IMR-90 (cell line): ENCODE results near the gene CR1L. TPM values are rescaled to one million over a fixed set of nuclear protein-coding genes. Genes with fewer than 3 reads are reported as not detected.

Experiments used
- ATAC-seq: fragments of 200-7000 bp; cut with Tn5 transposase; 2 replicates; pipeline ENCODE4 v1.9.1; 2020; ENCODE audit warnings: low read depth, mild to moderate bottlenecking, moderate library complexity
- BruUV-seq: library from RNA; stranded (reverse); fragments of 400-500 nt; replicated peaks from 2 replicates; lab custom pipeline; 2021; lab: Mats Ljungman, UMichigan
- CTCF ChIA-PET: fragments of 300-600 bp; formaldehyde crosslinking; extraction: SDS; loops from one replicate; lab custom pipeline; 2021; ENCODE audit warnings: antibody characterized with exemption; lab: Yijun Ruan, JAX
- POLR2A ChIA-PET: fragments of 300-600 bp; sonication (Branson Sonifier 250); formaldehyde crosslinking; loops from one replicate; lab custom pipeline; 2022; ENCODE audit warnings: antibody characterized with exemption; ENCODE audit not compliant: unreplicated experiment; lab: Charles Lee
- DNase-seq: peaks from one replicate; pipeline ENCODE4 v3.0.0; 2013
- H2AFZ ChIP-seq: replicated peaks from 2 replicates; pipeline ENCODE3; 2013; ENCODE audit warnings: low read length, mild to moderate bottlenecking; ENCODE audit not compliant: poor library complexity
- H2AK5ac ChIP-seq: 2 replicates; pipeline ENCODE4 v1.6.1; 2013; ENCODE audit warnings: low read depth, low read length, inconsistent platforms
- H2AK9ac ChIP-seq: replicated peaks from 2 replicates; pipeline ENCODE3; 2013; ENCODE audit warnings: mild to moderate bottlenecking, low read depth, low read length, moderate library complexity; ENCODE audit not compliant: poor library complexity
- H2BK120ac ChIP-seq: 2 replicates; pipeline ENCODE4 v1.6.1; 2013; ENCODE audit warnings: low read depth, low read length, inconsistent platforms
- H2BK15ac ChIP-seq: 3 replicates; pipeline ENCODE4 v1.6.1; 2013; ENCODE audit warnings: low read depth, low read length, inconsistent platforms
- H2BK20ac ChIP-seq: 2 replicates; pipeline ENCODE4 v1.6.1; 2013; ENCODE audit warnings: low read depth, mild to moderate bottlenecking, inconsistent platforms, low read length, moderate library complexity
- H2BK5ac ChIP-seq: 2 replicates; pipeline ENCODE4 v1.6.1; 2013; ENCODE audit warnings: mild to moderate bottlenecking, low read depth, low read length, inconsistent platforms; ENCODE audit not compliant: poor library complexity, severe bottlenecking
- H3K14ac ChIP-seq: replicated peaks from 2 replicates; pipeline ENCODE4 v1.6.1; 2013; ENCODE audit warnings: low read depth, low read length, inconsistent platforms
- H3K18ac ChIP-seq: 2 replicates; pipeline ENCODE4 v1.6.1; 2013; ENCODE audit warnings: low read depth, low read length, control low read depth
- H3K23ac ChIP-seq: 2 replicates; pipeline ENCODE4 v1.6.1; 2013; ENCODE audit warnings: low read depth, low read length, inconsistent platforms
- H3K27ac ChIP-seq: 2 replicates; pipeline ENCODE4 v1.5.1; 2013; ENCODE audit warnings: mild to moderate bottlenecking, control low read depth, low read length; ENCODE audit not compliant: insufficient read depth
- H3K27me3 ChIP-seq: 2 replicates; pipeline ENCODE4 v1.6.1; 2013; ENCODE audit warnings: low read length; ENCODE audit not compliant: control insufficient read depth, insufficient read depth
- H3K36me3 ChIP-seq: 2 replicates; pipeline ENCODE4 v1.6.1; 2013; ENCODE audit warnings: low read length, mixed read lengths; ENCODE audit not compliant: control insufficient read depth, insufficient read depth
- H3K4ac ChIP-seq: 2 replicates; pipeline ENCODE4 v1.6.1; 2013; ENCODE audit warnings: low read depth, low read length, inconsistent platforms
- H3K4me1 ChIP-seq: 2 replicates; pipeline ENCODE4 v1.6.1; 2013; ENCODE audit warnings: low read length, mixed read lengths; ENCODE audit not compliant: control insufficient read depth, insufficient read depth
- H3K4me2 ChIP-seq: 2 replicates; pipeline ENCODE4 v1.6.1; 2013; ENCODE audit warnings: low read depth, mild to moderate bottlenecking, control low read depth, low read length, moderate library complexity
- H3K4me3 ChIP-seq: 2 replicates; pipeline ENCODE4 v1.5.1; 2013; ENCODE audit warnings: low read depth, mild to moderate bottlenecking, control low read depth, low read length, moderate library complexity; ENCODE audit not compliant: insufficient read depth
- H3K56ac ChIP-seq: 2 replicates; pipeline ENCODE4 v1.6.1; 2013; ENCODE audit warnings: low read length, inconsistent platforms; ENCODE audit not compliant: insufficient read depth; ENCODE audit errors: extremely low read depth
- H3K79me1 ChIP-seq, 2 experiments: 2 replicates each; pipeline ENCODE4 v1.6.1; 2013; ENCODE audit warnings: low read length in 2 of 2, inconsistent platforms in 1 of 2, low read depth in 1 of 2
- H3K9ac ChIP-seq: 2 replicates; pipeline ENCODE4 v1.6.1; 2013; ENCODE audit warnings: low read depth, low read length, control low read depth
- H3K9me1 ChIP-seq: 2 replicates; pipeline ENCODE4 v1.6.1; 2013; ENCODE audit warnings: low read length, inconsistent platforms; ENCODE audit not compliant: insufficient read depth
- H3K9me3 ChIP-seq: 2 replicates; pipeline ENCODE4 v1.6.1; 2013; ENCODE audit warnings: low read length; ENCODE audit not compliant: control insufficient read depth, insufficient read depth
- H4K20me1 ChIP-seq: 2 replicates; pipeline ENCODE4 v1.6.1; 2013; ENCODE audit warnings: low read length, inconsistent platforms; ENCODE audit not compliant: insufficient read depth
- H4K5ac ChIP-seq: 2 replicates; pipeline ENCODE4 v1.6.1; 2013; ENCODE audit warnings: mild to moderate bottlenecking, low read depth, low read length, control low read depth
- H4K8ac ChIP-seq, 2 experiments: 2 replicates each; pipeline ENCODE4 v1.6.1; 2013; ENCODE audit warnings: low read depth in 2 of 2, low read length in 2 of 2, control low read depth in 1 of 2, inconsistent platforms in 1 of 2
- H4K91ac ChIP-seq: 2 replicates; pipeline ENCODE4 v1.6.1; 2013; ENCODE audit warnings: low read depth, low read length, inconsistent platforms; ENCODE audit not compliant: insufficient read depth
- BHLHE40 ChIP-seq: fragments of 150-350 bp; IDR thresholded peaks from 2 replicates; pipeline ENCODE4 v1.6.1; 2016; ENCODE audit warnings: mild to moderate bottlenecking, low read depth, low read length
- CEBPB ChIP-seq: IDR thresholded peaks from 2 replicates; pipeline ENCODE4 v1.6.1; 2012; ENCODE audit warnings: low read depth, low read length, improper control_type of control experiment
- CHD1 ChIP-seq: IDR thresholded peaks from 2 replicates; pipeline ENCODE4 v1.6.1; 2012; ENCODE audit warnings: low read depth, low read length, improper control_type of control experiment
- FOS ChIP-seq: fragments of 150-350 bp; IDR thresholded peaks from 2 replicates; pipeline ENCODE4 v1.6.1; 2016; ENCODE audit warnings: low read depth, low read length
- MAFK ChIP-seq: IDR thresholded peaks from 2 replicates; pipeline ENCODE4 v1.6.1; 2012; ENCODE audit warnings: low read depth, low read length, improper control_type of control experiment
- MAZ ChIP-seq: IDR thresholded peaks from 2 replicates; pipeline ENCODE4 v1.6.1; 2012; ENCODE audit warnings: low read depth, mild to moderate bottlenecking, low read length, improper control_type of control experiment, moderate library complexity, borderline replicate concordance
- MXI1 ChIP-seq: IDR thresholded peaks from 2 replicates; pipeline ENCODE4 v1.6.1; 2012; ENCODE audit warnings: low read depth, mild to moderate bottlenecking, low read length, moderate library complexity, borderline replicate concordance
- NFE2L2 ChIP-seq: fragments of 150-350 bp; IDR thresholded peaks from 2 replicates; pipeline ENCODE4 v1.6.1; 2016; ENCODE audit warnings: low read depth, mild to moderate bottlenecking, low read length
- RCOR1 ChIP-seq: IDR thresholded peaks from 2 replicates; pipeline ENCODE4 v1.6.1; 2012; ENCODE audit warnings: mild to moderate bottlenecking, low read length, improper control_type of control experiment; ENCODE audit not compliant: insufficient replicate concordance
- SMC3 ChIP-seq: fragments of 150-350 bp; IDR thresholded peaks from 2 replicates; pipeline ENCODE4 v1.6.1; 2016; ENCODE audit warnings: low read depth, mild to moderate bottlenecking, antibody characterized with exemption, low read length, moderate library complexity
- WGBS, 2 experiments: methylation state at CpG; one replicate each; pipeline versions ENCODE4 v1.1.5 to v1.1.7; 2013; ENCODE audit warnings: missing lambda C conversion rate in 2 of 2; ENCODE audit not compliant: insufficient read length in 1 of 2; ENCODE audit errors: extremely low coverage in 2 of 2; 5-methylcytosine and 5-hydroxymethylcytosine counted together
- dilution Hi-C: fragments of 300-500 bp; cut with HindIII; formaldehyde crosslinking; loops from one replicate; pipeline ENCODE4 v1.14.3; 2018; ENCODE audit warnings: low sequenced_read_pairs; ENCODE audit not compliant: unreplicated experiment
- in situ Hi-C: fragments of 300-500 bp; cut with MboI; formaldehyde crosslinking; loops from 3 replicates; pipeline ENCODE4 v1.14.3; 2019; ENCODE audit warnings: low sequenced_read_pairs, inconsistent platforms, mixed read lengths
- intact Hi-C: fragments of 100-400 bp; cut with micrococcal nuclease; formaldehyde crosslinking; loops from 2 replicates; pipeline ENCODE4 v1.10.0; 2022
- polyA plus RNA-seq, 3 experiments: library from polyadenylated mRNA; depleted of rRNA; stranded (reverse); fragments of >200 nt; gene quantifications; 2 replicates each; pipeline ENCODE4 v1.2.3, GENCODE V29; 2012; ENCODE audit warnings: low replicate concordance in 1 of 3
- total RNA-seq: library from RNA; depleted of rRNA; stranded (reverse); fragments of >200 nt; gene quantifications from 2 replicates; pipeline ENCODE4 v1.2.3, GENCODE V29; 2012

The CR1L gene
- total and polyA plus RNA-seq, 2 of the 4 experiments (the other 2 are of a cell fraction), result not detected

DNA sequence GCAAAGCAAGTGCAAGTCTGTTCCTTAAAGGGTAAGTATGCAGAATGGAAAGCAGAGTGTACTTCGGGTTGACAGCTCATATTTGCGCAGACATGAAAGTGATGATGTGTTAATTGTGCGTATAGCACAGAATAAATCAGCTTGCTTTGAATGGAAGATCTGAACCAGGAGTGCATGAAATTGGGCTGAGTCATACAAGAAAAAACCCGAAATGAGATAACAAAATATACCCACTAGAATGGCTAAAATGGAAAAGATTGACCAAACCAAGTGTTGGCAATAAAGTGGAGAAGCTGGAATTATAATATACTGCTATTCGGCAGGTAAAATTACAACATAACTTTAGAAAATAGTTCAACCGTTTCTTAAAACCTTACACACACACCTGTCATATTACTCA lies 28.5 kb downstream of the CR1L start:
- no peak overlapping the region for H2BK20ac ChIP-seq
- no TSS peak for BruUV-seq
- no peak overlapping the region for H2AK9ac ChIP-seq
- no peak for DNase-seq
- no peaks in the 10 kb centered on the region for H3K36me3 ChIP-seq
- H3K4me2 ChIP-seq, result no peak overlapping the region
- no peak overlapping the region for H2AK5ac ChIP-seq
- no peaks in the 10 kb centered on the region for H3K9me3 ChIP-seq
- no peak overlapping the region for H3K18ac ChIP-seq
- no peaks in the 10 kb centered on the region for H3K79me1 ChIP-seq
- no peak overlapping the region for H3K4ac ChIP-seq
- no peak overlapping the region for H3K23ac ChIP-seq
- ChIA-PET POLR2A (no interaction called here), CTCF (no interaction called here)
- H2BK15ac ChIP-seq, result no peak overlapping the region
- H3K9me1 ChIP-seq, result no peaks in the 10 kb centered on the region
- H3K56ac ChIP-seq, result no peak overlapping the region
- no peaks in the 10 kb centered on the region for H3K4me1 ChIP-seq
- H2BK5ac ChIP-seq, result no peak overlapping the region
- H4K20me1 ChIP-seq, result no peaks in the 10 kb centered on the region
- H3K9ac ChIP-seq, result no peak overlapping the region
- no peak overlapping the region for H3K14ac ChIP-seq
- ATAC-seq, result no peak
- in situ Hi-C loops, result no loop called here
- dilution Hi-C loops, result no loop called here
- no peak overlapping the region for H3K4me3 ChIP-seq
- H4K5ac ChIP-seq, result no peak overlapping the region
- no peak overlapping the region for H4K8ac ChIP-seq
- no peak overlapping the region for H2AFZ ChIP-seq
- peaks cover 17% of the 10 kb centered on the region for H3K27me3 ChIP-seq
- no peak overlapping the region for H2BK120ac ChIP-seq
- TF ChIP-seq CHD1 (no peak), MAZ (no peak), MXI1 (no peak), BHLHE40 (no peak), SMC3 (no peak), CEBPB (no peak), FOS (no peak), RCOR1 (no peak), MAFK (no peak), NFE2L2 (no peak)
- WGBS, 2 experiments, result 13% methylated on average over 1 of the region's 6 CpGs; no CpG with 5 or more reads in 1 of the 2 experiments
- no peak overlapping the region for H3K27ac ChIP-seq
- H4K91ac ChIP-seq, result no peak overlapping the region
- intact Hi-C loops, result no loop called here
